Measurements from ENCODE around the gene S100A1. TPM values are rescaled to one million over a fixed set of nuclear protein-coding genes. Genes with fewer than 3 reads are reported as not detected.

Gene S100A1
- total RNA-seq, 1 donor from 2014 or later: 2,012 TPM

DNA sequence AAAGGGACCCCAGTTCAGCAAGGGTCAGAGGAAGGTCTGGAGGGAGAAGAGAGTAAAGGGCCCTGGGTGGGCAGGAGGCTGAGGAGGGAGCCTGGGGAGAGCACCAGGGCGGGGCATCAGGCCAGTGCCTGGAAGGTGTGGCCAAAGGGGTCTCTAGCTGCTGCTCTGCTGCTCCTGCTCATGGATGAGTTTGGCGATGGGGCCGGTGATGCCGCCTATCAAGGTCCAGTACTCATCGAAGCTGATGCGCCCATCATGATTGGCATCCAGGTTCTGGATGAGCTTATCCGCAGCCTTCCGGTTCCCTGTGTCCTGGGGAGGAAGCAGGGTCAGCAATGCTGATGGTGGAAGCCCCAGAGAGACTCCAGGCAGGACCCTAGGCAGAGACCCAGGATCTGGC lies 20.9 kb upstream of the S100A1 start:
- DNase-seq: no peak
- Histone ChIP-seq H3K27me3 (ENCODE audit: low read depth) (no peaks in the 10 kb centered on the region), H3K4me1 (peaks cover 54% of the 10 kb centered on the region), H3K9me3 (replicated peaks) (no peaks in the 10 kb centered on the region), H3K36me3 (peaks cover 29% of the 10 kb centered on the region), H3K27ac (replicated peaks) (peak overlapping the region; percentile 90), H3K4me3 (peak overlapping the region; percentile 67)
- TF ChIP-seq, protein P1, sequence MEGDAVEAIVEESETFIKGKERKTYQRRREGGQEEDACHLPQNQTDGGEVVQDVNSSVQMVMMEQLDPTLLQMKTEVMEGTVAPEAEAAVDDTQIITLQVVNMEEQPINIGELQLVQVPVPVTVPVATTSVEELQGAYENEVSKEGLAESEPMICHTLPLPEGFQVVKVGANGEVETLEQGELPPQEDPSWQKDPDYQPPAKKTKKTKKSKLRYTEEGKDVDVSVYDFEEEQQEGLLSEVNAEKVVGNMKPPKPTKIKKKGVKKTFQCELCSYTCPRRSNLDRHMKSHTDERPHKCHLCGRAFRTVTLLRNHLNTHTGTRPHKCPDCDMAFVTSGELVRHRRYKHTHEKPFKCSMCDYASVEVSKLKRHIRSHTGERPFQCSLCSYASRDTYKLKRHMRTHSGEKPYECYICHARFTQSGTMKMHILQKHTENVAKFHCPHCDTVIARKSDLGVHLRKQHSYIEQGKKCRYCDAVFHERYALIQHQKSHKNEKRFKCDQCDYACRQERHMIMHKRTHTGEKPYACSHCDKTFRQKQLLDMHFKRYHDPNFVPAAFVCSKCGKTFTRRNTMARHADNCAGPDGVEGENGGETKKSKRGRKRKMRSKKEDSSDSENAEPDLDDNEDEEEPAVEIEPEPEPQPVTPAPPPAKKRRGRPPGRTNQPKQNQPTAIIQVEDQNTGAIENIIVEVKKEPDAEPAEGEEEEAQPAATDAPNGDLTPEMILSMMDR (IDR thresholded peaks at IDR 0.05; ENCODE audit: borderline replicate concordance): no peak
- intact Hi-C loops (cut with micrococcal nuclease): no loop called here

DNA sequence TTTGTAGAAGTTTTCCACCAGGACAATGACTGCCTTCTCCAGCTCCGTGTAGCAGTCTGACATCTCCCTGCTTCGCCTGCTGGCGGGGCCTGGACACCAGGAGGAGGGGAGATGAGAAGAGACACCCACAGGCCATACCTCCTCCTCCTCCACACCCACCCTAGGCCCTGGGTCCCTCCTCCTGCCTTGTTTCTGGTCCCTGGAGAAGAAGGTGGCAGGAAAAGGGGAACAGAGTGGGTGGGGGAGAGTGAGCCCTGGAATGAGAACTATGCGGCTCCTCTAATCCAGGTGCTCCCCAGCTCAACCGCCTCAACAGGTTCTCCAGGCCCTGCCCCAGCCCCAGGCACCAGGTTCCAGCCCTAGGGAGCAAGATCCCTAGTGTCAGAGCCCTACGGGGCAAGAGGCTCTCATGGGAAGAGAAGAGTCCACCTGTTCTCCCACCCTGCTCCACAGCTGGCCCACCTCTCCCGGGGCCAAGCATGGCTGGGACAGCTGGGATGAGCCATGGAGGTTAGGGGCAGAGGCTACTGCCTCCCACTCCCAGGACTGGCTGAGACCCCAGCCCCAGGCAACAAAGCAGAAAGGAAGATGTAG lies 20.0 kb upstream of the S100A1 start:
- intact Hi-C loops (cut with micrococcal nuclease): no loop called here
- TF ChIP-seq, protein P1 (IDR thresholded peaks at IDR 0.05; ENCODE audit: borderline replicate concordance): no peak
- Histone ChIP-seq H3K4me3 (peak overlapping the region; percentile 67), H3K27me3 (ENCODE audit: low read depth) (no peaks in the 10 kb centered on the region), H3K9me3 (replicated peaks) (no peaks in the 10 kb centered on the region), H3K4me1 (peaks cover 55% of the 10 kb centered on the region), H3K36me3 (peaks cover 29% of the 10 kb centered on the region), H3K27ac (replicated peaks) (peak overlapping the region; percentile 90)
- DNase-seq: no peak

DNA sequence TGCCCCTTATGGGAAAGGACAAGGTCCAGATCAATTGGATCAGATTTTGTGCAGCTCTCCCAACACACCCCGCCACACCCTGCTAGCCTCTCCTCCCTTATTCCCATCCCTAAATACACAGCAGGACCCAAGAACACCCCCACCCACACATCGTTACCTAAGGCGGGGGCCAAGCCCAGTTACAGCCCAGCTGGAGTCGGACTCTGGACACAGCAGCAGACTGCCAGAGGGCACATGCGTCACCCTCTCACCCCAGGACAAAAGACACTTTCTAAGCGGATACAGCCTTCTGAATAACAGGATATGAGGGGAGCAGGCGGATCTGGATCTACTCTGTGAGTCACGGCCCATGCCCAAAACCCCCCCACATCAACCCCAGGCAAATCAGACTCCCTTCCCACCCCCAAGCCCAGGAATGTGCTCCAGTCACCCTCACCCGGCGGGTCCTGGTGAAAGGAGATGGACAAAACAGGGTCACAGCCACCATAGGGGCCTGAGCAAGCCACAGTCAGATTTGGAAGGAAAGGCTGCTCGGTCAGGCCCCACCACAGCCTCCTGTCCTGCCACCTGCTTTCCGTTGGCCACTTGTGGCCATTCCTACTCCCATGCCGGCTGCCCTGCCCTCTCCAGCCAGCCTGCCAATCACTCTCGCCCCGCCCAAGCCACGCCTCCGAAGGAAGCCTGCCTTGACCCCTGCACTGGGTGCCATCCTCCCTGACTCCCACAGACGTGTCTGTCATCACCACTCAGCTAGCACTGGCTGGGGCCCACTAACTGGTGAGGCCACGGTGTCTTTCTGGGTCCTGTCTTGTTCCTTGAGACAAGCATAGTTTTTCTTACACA lies 19.3 kb upstream of the S100A1 start:
- Histone ChIP-seq H3K4me1 (peaks cover 60% of the 10 kb centered on the region), H3K27ac (replicated peaks) (peak overlapping the region; percentile 90), H3K36me3 (peaks cover 29% of the 10 kb centered on the region), H3K9me3 (replicated peaks) (no peaks in the 10 kb centered on the region), H3K27me3 (ENCODE audit: low read depth) (no peaks in the 10 kb centered on the region), H3K4me3 (peak overlapping the region; percentile 67)
- intact Hi-C loops (cut with micrococcal nuclease): no loop called here
- peak; percentile 70 for DNase-seq
- TF ChIP-seq, protein P1 (IDR thresholded peaks at IDR 0.05; ENCODE audit: borderline replicate concordance): no peak

DNA sequence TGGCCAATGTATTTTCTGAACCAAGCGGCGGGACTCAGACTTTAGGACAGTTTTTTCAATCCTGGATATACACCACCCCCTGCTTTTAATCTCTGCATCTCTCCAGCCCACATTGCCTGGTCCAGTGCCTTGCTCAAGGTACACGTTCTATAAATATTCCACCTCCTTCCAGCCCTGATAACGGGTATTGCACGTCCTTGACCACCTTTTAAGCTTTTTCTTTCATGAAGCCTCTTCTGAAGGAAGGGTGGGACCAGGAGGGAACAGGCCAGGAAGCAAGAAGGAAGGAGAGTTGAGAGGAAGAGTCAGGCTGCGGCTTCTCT lies 18.7 kb upstream of the S100A1 start:
- no peaks in the 10 kb centered on the region for H3K27me3 ChIP-seq (ENCODE audit: low read depth)
- no peaks in the 10 kb centered on the region for H3K9me3 ChIP-seq (replicated peaks)
- peaks cover 29% of the 10 kb centered on the region for H3K36me3 ChIP-seq
- H3K4me3 ChIP-seq: peak overlapping the region; percentile 67
- H3K27ac ChIP-seq (replicated peaks): peak overlapping the region; percentile 90
- peaks cover 60% of the 10 kb centered on the region for H3K4me1 ChIP-seq
- no peak for DNase-seq
- intact Hi-C loops (cut with micrococcal nuclease): no loop called here
- TF ChIP-seq, protein P1 (IDR thresholded peaks at IDR 0.05; ENCODE audit: borderline replicate concordance): no peak

DNA sequence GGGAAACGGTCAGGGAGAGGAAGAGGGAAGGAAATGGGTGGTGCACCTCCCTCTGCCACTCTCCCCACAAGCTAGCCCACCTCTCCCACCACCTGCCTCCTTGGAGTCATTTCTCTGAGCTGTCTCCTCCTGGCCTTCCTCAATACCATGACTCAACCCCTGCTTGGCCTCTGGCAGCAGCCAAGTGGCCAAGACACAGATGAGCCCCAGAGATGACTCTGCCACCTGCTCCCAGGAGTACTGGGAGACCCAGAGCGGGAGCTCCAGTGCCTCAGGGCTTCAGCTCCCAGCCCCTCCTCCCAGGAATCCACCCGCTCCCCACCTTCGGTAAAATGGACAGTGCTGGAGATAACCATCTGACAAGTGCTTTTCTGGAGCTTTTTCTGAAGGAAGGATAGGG lies 17.9 kb upstream of the S100A1 start:
- no peak for DNase-seq
- TF ChIP-seq, protein P1 (IDR thresholded peaks at IDR 0.05; ENCODE audit: borderline replicate concordance): no peak
- peaks cover 26% of the 10 kb centered on the region for H3K36me3 ChIP-seq
- H3K4me1 ChIP-seq: peaks cover 60% of the 10 kb centered on the region
- peak overlapping the region; percentile 90 for H3K27ac ChIP-seq (replicated peaks)
- H3K9me3 ChIP-seq (replicated peaks): no peaks in the 10 kb centered on the region
- intact Hi-C loops (cut with micrococcal nuclease): no loop called here
- H3K4me3 ChIP-seq: peak overlapping the region; percentile 2
- no peaks in the 10 kb centered on the region for H3K27me3 ChIP-seq (ENCODE audit: low read depth)
